HG03060 (cell line): ENCODE results near the gene RAB30.
"Not testable (repeated sequence)": the region's sequence is repeated elsewhere in the genome, so short reads cannot be mapped to it uniquely, and the experiment has no call there.

Experiments used
- ATAC-seq: cut with Tn5 transposase; IDR thresholded peaks from one replicate; pipeline ENCODE4 v1.9.1; 2021; ENCODE audit warnings: low read depth, moderate number of reproducible peaks; ENCODE audit not compliant: unreplicated experiment

The RAB30 gene

DNA sequence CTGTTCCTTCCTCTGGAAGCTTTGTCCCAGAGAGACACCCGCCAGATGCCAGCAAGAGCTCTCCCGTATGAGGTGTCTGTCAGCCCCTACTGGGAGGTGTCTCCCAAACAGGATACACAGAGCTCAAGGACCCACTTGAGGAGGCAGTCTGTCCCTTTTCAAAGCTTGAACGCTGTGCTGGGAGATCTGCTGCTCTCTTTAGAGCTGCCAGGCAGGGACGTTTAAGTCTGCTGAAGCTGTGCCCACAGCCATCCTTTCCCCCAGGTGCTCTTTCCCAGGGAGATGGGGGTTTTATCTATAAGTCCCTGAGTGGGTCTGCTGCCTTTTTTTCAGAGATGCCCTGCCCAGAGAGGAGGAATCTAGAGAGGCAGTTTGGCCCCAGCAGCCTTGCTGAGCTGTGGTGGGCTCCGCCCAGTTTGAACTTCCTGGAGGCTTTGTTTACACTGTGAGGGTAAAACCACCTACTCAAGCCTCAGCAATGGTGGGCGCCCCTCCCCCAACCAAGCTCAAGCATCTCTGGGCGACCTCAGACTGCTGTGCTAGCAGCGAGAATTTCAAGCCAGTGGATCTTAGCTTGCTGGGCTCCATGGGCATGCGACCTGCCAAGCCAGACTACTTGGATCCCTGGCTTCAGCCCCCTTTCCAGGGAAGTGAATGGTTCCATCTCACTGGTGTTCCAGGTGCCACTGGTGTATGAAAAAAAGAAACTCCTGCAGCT is 115.8 kb downstream of the RAB30 start:
- not testable (repeated sequence) for ATAC-seq

DNA sequence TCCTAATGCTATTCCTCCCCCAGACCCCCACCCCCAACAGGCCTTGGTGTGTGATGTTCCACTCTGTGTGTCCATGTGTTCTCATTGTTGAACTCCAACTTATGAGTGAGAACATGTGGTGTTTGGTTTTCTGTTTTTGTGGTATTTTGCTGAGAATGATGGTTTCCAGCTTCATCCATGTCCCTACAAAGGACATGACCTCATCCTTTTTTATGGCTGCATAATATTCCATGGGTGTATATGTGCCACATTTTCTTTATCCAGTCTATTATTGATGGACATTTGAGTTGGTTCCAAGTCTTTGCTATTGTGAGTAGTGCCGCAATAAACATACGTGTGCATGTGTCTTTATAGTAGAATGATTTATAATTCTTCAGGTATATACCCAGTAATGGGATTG is 121.2 kb downstream of the RAB30 start:
- ATAC-seq: not testable (repeated sequence)

DNA sequence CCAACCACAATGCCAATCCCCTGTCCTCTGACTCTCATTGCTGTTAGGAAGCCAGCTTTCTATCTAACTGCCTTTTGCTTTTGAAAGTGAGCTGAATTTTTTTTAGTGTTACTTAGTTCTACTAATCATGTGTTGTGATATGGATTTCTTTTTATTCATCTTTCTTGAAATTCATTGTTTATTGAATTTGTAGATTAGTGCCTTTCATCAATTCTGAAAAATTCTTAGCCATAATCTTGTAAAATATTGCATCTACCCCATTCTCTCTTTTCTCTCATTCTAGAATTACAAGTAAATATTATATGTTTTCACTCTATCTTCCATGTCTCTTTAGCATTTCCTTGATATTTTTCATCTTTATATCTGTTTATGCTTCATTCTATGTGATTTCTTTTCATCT is 122.3 kb downstream of the RAB30 start:
- ATAC-seq: no peak

DNA sequence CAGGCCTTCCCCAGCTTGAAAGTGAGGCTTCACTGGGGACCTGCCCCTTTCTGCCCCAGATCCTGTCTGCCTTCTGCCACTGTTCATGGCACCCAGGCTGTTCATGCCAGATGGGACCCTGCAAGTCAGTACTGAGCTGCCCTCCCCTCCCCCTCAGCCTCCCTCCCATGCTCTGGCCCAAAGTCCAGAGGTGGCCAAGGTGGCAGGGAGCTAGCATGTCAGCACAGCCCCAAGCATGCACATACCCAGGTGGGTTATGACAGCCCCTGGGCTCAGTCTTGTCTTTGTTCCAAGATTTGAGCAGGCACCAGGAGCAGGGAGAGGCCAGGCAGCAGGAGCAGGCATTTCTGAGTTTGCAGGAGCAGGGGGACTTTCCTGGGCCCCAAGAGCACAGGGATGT is 126.0 kb downstream of the RAB30 start:
- ATAC-seq: no peak

DNA sequence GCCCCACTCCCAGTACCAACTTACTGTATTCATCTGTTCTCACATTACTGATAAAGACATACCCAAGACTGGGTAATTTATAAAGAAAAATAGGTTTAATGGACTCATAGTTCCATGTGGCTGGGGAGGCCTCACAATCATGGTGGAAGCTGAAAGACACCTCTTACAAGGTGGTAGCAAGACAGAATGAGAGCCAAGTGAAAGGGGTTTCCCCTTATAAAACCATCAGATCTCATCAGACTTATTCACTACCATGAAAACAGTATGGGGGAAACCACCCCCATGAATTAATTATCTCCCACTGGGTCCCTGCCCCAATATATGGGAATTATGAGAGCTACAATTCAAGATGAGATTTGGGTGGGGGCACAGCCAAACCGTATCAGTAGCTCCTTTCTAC is 126.7 kb downstream of the RAB30 start:
- not testable (repeated sequence) for ATAC-seq

DNA sequence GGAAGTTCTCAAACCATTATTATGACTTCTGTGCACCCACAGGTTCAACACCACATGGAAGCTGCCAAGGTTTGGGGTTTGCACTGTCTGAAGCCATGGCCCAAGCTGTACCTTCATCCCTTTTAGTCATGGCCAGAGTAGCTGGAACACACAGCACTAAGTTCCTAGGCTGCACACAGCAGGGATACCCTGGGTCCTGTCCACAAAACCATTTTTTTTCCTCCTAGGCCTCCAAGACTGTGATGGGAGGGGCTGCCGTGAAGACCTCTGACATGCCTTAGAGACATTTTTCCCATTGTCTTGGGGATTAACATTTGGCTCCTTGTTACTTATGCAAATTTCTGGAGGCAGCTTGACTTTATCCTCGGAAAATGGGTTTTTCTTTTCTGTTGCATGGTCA is 127.5 kb downstream of the RAB30 start:
- ATAC-seq: no peak

DNA sequence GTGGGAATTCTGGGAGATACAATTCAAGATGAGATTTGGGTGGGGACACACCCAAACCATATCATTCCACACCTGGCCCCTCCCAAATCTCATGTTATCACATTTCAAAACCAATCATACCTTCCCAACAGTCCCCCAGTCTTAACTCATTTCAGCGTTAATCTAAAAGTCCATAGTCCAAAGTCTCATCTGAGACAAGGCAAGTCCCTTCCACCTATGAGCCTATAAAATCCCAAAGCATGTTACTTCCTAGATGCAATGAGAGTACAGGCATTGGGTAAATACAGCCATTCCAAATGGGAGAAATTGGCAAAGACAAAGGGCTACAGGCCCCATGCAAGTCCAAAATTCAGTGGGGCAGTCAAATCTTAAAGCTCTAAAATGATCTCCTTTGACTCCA is 128.3 kb downstream of the RAB30 start:
- ATAC-seq: not testable (repeated sequence)

DNA sequence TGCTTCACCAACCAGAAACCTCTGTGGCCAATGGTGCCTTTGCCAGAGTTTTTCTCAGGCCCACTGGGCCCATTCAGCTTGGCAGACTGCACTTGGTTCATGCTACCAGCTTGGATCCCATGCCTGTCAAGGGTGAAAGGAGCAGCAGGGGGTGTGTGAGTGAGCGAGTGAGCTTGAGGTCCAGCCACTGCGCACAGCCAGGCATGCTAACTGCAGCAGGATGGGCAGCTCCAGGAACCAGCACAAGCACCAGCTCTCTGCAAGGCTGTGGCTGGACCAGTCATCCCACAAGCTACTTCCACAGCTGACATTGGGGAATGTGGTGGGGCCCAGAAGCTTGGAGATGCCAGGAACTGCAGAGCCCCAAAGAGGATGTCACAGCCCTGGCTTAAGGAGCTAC is 129.3 kb downstream of the RAB30 start:
- no peak for ATAC-seq

DNA sequence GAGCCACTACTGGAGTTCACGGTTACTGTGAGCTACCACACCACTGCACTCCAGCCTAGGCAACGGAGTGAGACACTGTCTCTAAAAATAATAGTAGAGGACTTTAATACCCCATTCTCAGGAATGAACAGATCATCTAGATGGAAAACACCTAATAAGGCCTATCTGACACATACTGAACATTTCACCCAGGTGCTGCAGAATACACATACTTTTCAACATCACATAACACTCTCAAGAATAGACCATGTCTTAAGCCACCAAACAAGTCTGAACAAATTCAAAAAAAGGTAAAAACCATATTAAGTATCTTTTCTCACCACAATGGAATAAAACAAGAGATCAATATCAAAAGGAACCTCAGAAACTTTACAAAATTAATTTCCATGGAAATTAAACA is 132.2 kb downstream of the RAB30 start:
- ATAC-seq: no peak

DNA sequence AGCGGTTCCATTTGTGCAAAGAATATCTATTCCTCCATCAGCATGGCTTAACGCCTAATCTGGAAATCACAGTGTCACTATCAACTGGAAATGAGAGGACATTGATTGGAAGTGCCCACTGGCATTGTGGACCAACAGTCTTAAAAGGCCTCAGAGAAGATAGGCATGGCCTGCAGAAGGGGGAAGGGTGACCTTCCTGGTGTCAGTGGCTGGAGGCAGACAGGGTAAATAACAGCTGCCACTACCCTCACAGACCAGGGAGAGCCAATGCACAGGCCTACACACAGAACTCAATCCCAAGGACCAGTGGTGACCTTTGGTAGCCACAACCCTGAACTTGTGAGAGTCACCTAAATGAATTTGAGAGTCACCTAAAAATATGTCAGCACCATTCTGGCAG is 134.1 kb downstream of the RAB30 start:
- ATAC-seq: no peak

DNA sequence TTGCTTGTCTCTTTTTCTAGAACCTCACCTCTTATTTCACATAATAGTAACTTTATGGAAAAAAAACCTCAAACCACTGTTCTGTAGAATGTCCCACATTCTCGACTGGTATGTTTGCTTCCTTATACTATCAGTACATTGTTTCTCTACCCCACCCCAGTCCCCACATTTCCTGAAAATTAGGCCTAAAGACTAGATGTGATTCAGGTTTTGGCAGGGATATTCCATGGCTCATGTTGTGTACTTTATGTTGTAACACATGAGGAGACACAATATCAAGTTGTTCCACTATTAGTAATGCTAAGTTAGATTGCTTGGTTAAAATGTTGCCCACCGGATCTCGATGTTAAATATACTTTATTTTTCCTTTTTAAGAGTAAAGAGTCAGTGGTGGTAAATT is 135.4 kb downstream of the RAB30 start:
- no peak for ATAC-seq

DNA sequence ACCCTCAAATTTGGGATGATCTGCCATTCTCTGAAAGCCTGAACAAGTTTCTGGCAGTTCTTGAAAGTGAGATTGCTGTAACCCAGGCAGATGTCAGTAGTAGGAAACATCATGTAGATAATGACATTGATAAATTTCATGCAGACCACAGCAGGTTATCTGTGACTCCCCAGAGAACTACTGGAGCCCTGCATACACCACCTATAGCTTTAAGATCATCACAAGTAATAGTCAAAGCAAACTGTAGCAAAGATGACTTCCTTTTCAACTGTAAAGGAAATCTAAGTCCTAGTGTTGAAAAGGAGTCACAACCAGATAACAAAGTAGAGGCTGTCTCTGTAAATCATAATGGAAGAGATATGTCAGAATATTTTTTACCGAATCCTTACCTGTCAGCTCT is 139.1 kb downstream of the RAB30 start:
- ATAC-seq: no peak

DNA sequence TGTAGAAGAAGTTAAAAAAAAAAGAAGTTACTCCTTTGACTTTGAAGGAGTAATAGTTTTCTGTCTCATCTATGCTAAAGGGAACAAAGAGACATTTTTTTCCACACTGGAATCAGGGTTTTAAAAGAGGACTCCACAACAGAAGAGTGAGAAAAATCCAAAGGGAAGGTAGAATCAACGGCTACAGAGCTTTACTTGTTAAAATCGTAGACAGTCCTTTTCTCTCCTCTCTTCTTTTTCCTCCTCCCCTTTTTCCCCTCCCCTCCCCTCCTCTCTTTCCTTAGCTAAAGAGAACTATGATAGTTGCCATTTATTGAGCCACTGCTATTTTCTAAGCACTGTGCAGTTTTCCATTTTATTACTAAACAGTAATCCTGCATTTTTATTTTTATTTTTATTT is 141.0 kb downstream of the RAB30 start:
- ATAC-seq: no peak

DNA sequence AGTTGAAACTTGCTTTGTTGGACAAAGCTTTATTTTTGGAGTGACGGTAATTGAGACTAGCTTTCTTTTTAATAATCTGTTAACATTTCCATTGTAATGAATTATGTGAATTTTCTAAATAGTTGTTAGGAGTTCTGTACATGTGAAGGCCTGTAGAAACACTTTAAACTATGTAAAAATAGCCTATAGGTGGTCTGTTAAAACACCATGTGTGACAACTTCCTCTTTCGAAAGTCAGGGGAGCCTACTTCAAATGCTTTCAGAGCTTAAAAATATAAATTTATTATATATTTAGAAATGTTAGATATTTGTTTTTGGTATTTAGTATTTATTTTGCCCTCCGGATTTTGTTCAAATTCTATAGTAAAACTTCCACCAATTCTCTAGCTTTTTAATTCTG is 141.5 kb downstream of the RAB30 start:
- ATAC-seq: no peak

DNA sequence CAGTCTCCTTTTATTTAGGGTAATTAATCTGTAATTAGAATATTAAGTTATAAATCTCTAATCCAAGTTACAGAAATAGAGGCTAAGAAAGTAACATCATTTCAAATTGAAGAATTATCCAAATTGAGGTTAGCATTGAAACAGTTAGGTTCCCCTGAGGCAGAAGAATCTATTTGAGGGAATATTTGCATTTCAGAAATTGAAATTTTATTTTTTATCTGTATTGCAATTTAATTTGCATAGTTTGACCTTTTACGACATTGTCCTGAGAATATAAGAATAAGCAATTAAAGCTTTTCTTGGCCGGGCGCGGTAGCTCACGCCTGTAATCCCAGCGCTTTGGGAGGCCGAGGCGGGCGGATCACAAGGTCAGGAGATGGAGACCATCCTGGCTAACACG is 142.6 kb downstream of the RAB30 start:
- no peak for ATAC-seq

DNA sequence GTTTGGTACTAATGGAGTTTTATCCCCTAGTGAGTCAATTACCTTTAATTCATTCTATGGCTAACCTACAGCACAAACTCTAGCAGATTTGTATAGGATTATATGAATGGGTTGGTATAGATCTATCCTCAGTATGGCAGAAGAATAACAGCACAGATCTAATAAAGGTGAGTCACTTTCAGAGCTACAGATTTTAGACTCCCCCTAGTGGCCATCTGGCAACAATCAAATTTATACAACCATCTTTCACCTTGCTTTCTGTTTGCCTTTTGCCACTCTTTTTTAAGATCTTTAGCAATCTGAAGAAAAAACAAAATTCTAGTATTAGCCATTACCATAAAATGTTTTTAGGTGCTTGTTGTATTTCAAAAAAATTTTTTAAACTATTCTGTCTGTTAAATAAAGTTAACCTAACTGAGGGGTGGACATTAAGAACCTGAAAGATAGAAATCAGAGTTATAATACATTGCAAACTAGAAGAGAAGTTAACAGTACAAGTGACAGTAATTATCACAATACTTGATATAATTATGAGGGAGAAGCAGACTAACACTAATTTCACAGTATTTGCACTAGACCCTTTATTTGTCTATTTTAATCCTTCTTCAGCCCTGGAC is 144.3 kb downstream of the RAB30 start:
- peak; percentile 83 for ATAC-seq

DNA sequence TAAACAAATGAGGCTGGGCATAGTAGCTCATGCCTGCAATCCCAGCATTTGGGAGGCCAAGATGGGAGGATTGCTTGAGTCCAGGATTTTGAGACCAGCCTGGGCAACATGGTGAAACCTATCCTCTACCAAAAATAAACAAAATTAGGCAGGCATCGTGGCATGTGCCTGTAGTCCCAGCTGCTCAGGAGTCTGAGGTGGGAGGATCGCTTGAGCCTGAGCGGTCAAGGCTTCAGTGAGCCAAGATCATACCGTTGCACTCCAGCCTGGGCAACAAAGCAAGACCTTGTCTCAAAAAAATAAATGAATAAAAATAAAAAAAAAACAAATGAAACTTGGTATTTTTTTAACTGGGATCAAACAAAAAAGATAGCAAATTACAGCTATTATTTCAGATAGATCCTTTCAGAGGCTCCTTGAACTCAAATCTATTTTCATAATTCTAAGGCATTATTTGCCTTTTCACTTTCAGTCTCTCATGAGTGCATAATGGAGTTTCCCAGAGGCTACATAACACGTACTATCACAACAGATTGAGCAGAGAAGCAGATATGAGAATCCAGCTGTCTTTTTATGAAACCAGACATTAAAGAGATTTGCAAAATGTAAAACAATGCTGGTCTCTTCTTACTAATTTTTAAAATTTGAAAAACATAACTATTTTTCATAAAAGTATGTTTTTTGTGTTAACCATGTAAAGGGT is 147.0 kb downstream of the RAB30 start:
- ATAC-seq: no peak
